HG02938 (cell line): ENCODE measurements around the gene PJA2.
"Not testable (repeated sequence)": the region's sequence is repeated elsewhere in the genome, so short reads cannot be mapped to it uniquely, and the experiment has no call there.

Source experiments
- ATAC-seq: cut with Tn5 transposase; IDR thresholded peaks from one replicate; pipeline ENCODE4 v1.9.1; 2021; ENCODE audit warnings: mild to moderate bottlenecking, moderate library complexity; ENCODE audit not compliant: unreplicated experiment

PJA2 gene

GRCh38 chr5:109310315-109310714 is 99.5 kb downstream of the PJA2 start:
- no peak for ATAC-seq

GRCh38 chr5:109309326-109310063 is 100.3 kb downstream of the PJA2 start:
- ATAC-seq = no peak

GRCh38 chr5:109307951-109308350 is 101.8 kb downstream of the PJA2 start:
- no peak for ATAC-seq

GRCh38 chr5:109307456-109307855 is 102.3 kb downstream of the PJA2 start:
- no peak for ATAC-seq

GRCh38 chr5:109305352-109305751 is 104.4 kb downstream of the PJA2 start:
- no peak for ATAC-seq

- no peak for ATAC-seq
These were observed 105.5 kb downstream of the PJA2 start for GRCh38 chr5:109304309-109304708.

GRCh38 chr5:109300367-109300766 is 109.4 kb downstream of the PJA2 start:
- no peak for ATAC-seq

- no peak for ATAC-seq
These were observed 110.2 kb downstream of the PJA2 start for GRCh38 chr5:109299557-109299956.

- ATAC-seq = no peak
These were observed 111.0 kb downstream of the PJA2 start for GRCh38 chr5:109298794-109299193.

- no peak for ATAC-seq
These were observed 111.9 kb downstream of the PJA2 start for GRCh38 chr5:109297900-109298299.

GRCh38 chr5:109291090-109291489 is 118.7 kb downstream of the PJA2 start:
- no peak for ATAC-seq

- no peak for ATAC-seq
These were observed 119.5 kb downstream of the PJA2 start for GRCh38 chr5:109290231-109290630.

GRCh38 chr5:109286628-109287027 is 123.1 kb downstream of the PJA2 start:
- not testable (repeated sequence) for ATAC-seq
